Effector CD8-positive, alpha-beta T cell (primary cell): ENCODE results near the gene WIPF2.

Source experiments
- DNase-seq: peaks from one replicate; lab custom pipeline; 2025; lab: John Stamatoyannopoulos, UW

The WIPF2 gene

GRCh38 chr17:40326014-40326831 lies 107.1 kb downstream of the WIPF2 start:
- DNase-seq: peak; percentile 26

- DNase-seq: no peak
These were observed 107.7 kb downstream of the WIPF2 start for GRCh38 chr17:40326832-40327199.

GRCh38 chr17:40327244-40327729 lies 108.2 kb downstream of the WIPF2 start:
- no peak for DNase-seq

DNA sequence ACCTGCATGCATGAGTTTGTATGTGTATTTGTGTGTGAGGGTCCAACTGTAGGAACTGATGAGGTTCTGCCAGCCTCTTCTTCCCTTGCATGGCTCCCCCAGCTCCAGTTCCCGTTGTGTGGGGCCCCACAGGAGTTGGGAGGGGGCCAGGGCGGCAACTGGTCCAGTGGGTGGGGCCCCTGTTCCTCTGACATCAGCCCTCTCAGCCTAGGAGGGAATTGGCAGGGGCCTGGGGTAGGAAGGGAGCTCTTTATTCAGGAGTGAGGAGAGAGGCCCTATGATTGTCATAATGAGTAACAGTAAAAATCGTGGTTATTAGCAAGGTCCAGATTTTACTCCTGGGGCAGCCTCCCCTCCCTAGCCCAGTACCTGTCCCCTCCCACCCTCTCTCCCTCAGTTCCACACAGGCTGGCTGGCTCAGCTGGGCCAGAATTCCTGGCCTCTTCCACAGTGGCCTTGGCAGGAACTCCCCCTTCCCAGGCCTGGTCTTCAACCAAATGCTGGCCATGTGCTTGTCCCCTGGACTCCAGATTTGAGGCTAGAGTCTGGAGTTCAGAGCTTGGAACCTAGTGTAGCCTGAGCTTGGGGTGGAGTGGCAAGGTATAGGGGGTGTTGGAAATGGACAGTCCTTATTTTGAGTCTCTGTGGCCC lies 108.8 kb downstream of the WIPF2 start:
- DNase-seq: no peak

DNA sequence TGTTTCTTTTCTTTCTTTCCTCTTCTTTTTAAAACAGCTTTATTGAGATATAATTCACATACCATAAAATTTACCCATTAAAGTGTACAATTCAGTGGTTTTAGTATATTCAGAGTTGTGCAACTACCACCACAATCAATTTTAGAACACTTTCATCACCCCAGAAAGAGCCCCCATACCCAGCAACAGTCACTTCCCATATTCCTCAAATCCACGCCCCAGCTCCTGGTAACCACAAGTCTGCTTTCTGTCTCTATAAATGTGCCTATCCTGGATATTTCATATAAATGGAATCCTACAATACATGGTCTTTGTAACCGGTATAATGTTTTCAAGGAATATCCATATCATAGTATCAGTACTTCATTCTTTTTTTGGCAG lies 109.3 kb downstream of the WIPF2 start:
- DNase-seq: no peak

DNA sequence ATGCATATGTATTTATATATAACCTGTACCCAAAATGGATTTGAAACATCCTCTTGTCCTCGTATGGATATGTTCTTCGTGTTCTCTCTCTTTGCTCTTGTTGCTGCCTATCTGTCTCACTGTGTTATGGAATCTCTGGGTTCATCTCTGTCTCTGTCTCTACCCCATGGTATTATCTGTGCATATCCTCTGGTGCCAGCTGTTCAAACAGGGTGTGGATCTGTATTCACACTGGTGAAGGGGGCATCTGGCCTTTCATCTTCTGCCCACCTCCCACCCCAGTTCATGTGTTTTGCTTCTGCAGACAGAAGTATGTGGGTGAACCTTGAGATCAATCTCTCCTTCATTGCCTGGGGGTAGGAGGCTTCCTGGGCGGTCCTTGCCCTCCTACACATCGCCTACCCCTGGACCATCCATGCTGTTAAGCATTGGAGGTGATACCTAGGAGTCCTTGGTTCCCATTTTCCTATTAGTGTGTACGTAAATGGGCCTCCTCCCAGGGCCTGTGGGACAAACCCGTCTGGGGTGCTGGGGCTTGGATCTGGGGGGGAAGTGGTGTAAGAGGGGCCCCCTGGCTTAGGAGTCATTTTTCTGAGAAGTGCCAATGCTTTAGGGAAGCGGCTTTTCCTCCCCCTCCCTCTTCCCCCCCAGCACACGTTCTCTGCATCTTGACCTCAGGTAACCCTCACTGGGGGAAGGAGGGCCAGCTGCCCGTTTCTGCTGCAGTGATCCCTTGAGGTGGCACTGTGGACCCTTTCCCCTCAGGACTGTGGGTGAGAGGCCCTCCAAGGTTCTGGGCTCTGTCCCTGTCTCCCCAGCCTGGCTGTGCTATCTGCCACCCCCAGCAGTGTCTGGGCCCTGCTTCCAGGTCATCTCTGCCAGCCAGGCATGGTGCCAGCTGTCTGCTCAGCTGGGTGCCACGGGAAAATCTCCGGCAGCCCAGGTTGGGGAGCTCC lies 111.0 kb downstream of the WIPF2 start:
- no peak for DNase-seq

DNA sequence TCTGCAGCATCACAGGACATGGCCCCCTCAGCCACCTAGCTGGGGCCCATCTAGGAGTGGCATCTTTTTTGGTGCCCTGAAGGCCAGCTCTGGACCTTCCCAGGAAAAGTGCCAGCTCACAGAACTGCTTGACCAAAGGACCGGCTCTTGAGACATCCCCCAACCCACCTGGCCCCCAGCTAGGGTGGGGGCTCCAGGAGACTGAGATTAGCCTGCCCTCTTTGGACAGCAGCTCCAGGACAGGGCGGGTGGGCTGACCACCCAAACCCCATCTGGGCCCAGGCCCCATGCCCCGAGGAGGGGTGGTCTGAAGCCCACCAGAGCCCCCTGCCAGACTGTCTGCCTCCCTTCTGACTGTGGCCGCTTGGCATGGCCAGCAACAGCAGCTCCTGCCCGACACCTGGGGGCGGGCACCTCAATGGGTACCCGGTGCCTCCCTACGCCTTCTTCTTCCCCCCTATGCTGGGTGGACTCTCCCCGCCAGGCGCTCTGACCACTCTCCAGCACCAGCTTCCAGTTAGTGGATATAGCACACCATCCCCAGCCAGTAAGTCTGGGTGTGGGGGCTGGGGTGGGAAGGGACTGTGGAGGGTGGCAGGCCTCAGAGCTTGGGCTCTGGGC lies 111.9 kb downstream of the WIPF2 start:
- no peak for DNase-seq

- no peak for DNase-seq
These were observed 112.9 kb downstream of the WIPF2 start for GRCh38 chr17:40331743-40332641.
